Calu3 (cell line): ENCODE data around the gene GPSM3. TPM values are rescaled to one million over a fixed set of nuclear protein-coding genes. Genes with fewer than 3 reads are reported as not detected.

Experiments
- BruUV-seq: library from RNA; stranded (reverse); fragments of 400-500 nt; replicated peaks from 2 replicates; lab custom pipeline; 2021; lab: Mats Ljungman, UMichigan
- CTCF ChIA-PET: fragments of 300-600 bp; sonication (Branson Sonifier 250); formaldehyde crosslinking; loops from one replicate; lab custom pipeline; 2022; ENCODE audit warnings: antibody characterized with exemption; lab: Charles Lee
- DNase-seq: peaks from one replicate; pipeline ENCODE4 v3.0.0; 2022
- H3K27ac Mint-ChIP-seq: one replicate; pipeline ENCODE4 v1.8.0; 2022; ENCODE audit warnings: mixed read lengths; ENCODE audit not compliant: unreplicated experiment
- H3K27me3 Mint-ChIP-seq: one replicate; pipeline ENCODE4 v1.8.0; 2022; ENCODE audit warnings: mixed read lengths; ENCODE audit not compliant: unreplicated experiment
- H3K36me3 Mint-ChIP-seq: one replicate; pipeline ENCODE4 v1.8.0; 2022; ENCODE audit warnings: mild to moderate bottlenecking, moderate library complexity, mixed read lengths; ENCODE audit not compliant: insufficient read depth, unreplicated experiment
- H3K4me1 Mint-ChIP-seq: one replicate; pipeline ENCODE4 v1.8.0; 2022; ENCODE audit warnings: mild to moderate bottlenecking, low read depth, mixed read lengths; ENCODE audit not compliant: unreplicated experiment
- H3K4me3 Mint-ChIP-seq: one replicate; pipeline ENCODE4 v1.8.0; 2022; ENCODE audit warnings: mild to moderate bottlenecking, low read depth, moderate library complexity, mixed read lengths; ENCODE audit not compliant: unreplicated experiment
- H3K9me3 Mint-ChIP-seq: one replicate; pipeline ENCODE4 v1.8.0; 2022; ENCODE audit warnings: low read depth, mixed read lengths; ENCODE audit not compliant: unreplicated experiment
- CTCF ChIP-seq: fragments of 200-600 bp; IDR thresholded peaks from one replicate; pipeline ENCODE4 v1.8.0; 2022; ENCODE audit warnings: antibody characterized with exemption; ENCODE audit not compliant: unreplicated experiment
- intact Hi-C: fragments of 100-400 bp; cut with micrococcal nuclease; formaldehyde crosslinking; loops from one replicate; pipeline ENCODE4 v1.10.0; 2022; ENCODE audit not compliant: unreplicated experiment
- total RNA-seq: library from RNA; stranded (reverse); gene quantifications from 2 replicates; pipeline ENCODE4 v1.2.3, GENCODE V29; 2022

The GPSM3 gene
- total RNA-seq, 1 experiment from 2014 or later: 6.2 TPM

GRCh38 chr6:32151181-32151862 is 41.1 kb downstream of the GPSM3 start:
- peaks cover 16% of the 10 kb centered on the region for H3K36me3 Mint-ChIP-seq
- H3K4me3 Mint-ChIP-seq: no peak overlapping the region
- CTCF ChIA-PET: no interaction called here
- H3K4me1 Mint-ChIP-seq: peaks cover 28% of the 10 kb centered on the region
- no peak overlapping the region for H3K27ac Mint-ChIP-seq
- peaks cover 2% of the 10 kb centered on the region for H3K9me3 Mint-ChIP-seq
- BruUV-seq: no TSS peak
- TF ChIP-seq CTCF: no peak
- no peak for DNase-seq
- intact Hi-C loops: no loop called here
- no peaks in the 10 kb centered on the region for H3K27me3 Mint-ChIP-seq

GRCh38 chr6:32149932-32150870 is 42.2 kb downstream of the GPSM3 start:
- Mint-ChIP-seq H3K4me3 (no peak overlapping the region), H3K27me3 (no peaks in the 10 kb centered on the region), H3K36me3 (peaks cover 16% of the 10 kb centered on the region), H3K4me1 (peaks cover 31% of the 10 kb centered on the region), H3K27ac (no peak overlapping the region), H3K9me3 (peaks cover 2% of the 10 kb centered on the region)
- no TSS peak for BruUV-seq
- no peak for DNase-seq
- CTCF ChIA-PET: no interaction called here
- TF ChIP-seq CTCF: no peak
- intact Hi-C loops: no loop called here

- DNase-seq: no peak
- H3K4me1 Mint-ChIP-seq: peaks cover 25% of the 10 kb centered on the region
- peaks cover 7% of the 10 kb centered on the region for H3K36me3 Mint-ChIP-seq
- intact Hi-C loops: no loop called here
- H3K27me3 Mint-ChIP-seq: no peaks in the 10 kb centered on the region
- no peak overlapping the region for H3K4me3 Mint-ChIP-seq
- peaks cover 2% of the 10 kb centered on the region for H3K9me3 Mint-ChIP-seq
- no peak overlapping the region for H3K27ac Mint-ChIP-seq
- CTCF ChIA-PET: no interaction called here
- TF ChIP-seq CTCF: no peak
- no TSS peak for BruUV-seq
Observed at GRCh38 chr6:32149092-32149755, 43.2 kb downstream of the GPSM3 start.

GRCh38 chr6:32148289-32149091 is 44.0 kb downstream of the GPSM3 start:
- Mint-ChIP-seq H3K27me3 (no peaks in the 10 kb centered on the region), H3K4me3 (no peak overlapping the region), H3K4me1 (peaks cover 24% of the 10 kb centered on the region), H3K9me3 (peaks cover 2% of the 10 kb centered on the region), H3K27ac (no peak overlapping the region), H3K36me3 (no peaks in the 10 kb centered on the region)
- CTCF ChIA-PET: no interaction called here
- no TSS peak for BruUV-seq
- intact Hi-C loops: no loop called here
- peak; percentile 14 for TF ChIP-seq CTCF
- DNase-seq: no peak
